EH (cell line): ENCODE data around the gene CEP112.

Source experiments
- DNase-seq: peaks from one replicate; pipeline ENCODE4 v3.0.0-alpha.2; 2015; ENCODE audit warnings: low read depth

The CEP112 gene

GRCh38 chr17:65782104-65782706 lies 409.7 kb downstream of the CEP112 start:
- DNase-seq, result peak; percentile 63

DNA sequence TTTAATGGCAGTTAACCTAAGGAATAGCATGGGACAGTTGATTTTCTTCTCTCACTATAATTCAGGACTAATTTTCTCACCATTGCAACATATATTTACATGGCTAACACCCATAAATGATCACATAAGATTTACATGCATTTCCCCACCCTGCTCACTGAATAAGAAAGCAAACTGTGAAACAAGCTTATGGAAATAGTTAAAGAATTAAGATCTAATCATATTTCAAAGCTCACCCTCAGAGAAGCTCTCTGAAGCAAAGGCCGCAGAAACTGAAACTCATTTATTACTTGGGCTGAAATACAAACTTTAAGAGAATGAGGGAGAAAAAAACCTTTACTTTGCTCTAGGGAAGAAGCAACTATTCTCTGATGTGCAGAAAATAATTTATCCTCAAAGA lies 411.8 kb downstream of the CEP112 start:
- no peak for DNase-seq

- DNase-seq, result no peak
Measured at GRCh38 chr17:65776890-65777289, 415.0 kb downstream of the CEP112 start.

DNA sequence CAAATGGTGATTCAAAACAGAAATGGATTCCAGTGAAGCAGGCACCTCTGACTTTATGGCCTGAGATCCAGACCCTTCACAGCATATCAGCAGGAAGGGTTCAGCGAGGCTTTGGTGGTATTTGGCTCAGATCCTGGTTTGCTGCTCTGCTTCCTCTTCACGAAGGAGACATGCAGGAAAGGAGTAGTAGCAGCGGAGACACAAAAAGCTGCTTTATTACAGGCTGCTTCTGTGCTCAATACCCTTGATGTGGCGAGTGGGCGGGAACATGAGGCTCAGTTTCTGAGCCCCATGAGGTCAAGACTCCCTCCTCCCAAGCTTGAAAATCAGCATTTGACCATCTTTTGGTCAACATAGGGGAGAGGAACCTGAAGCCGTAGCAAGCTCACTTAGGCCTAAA lies 417.1 kb downstream of the CEP112 start:
- DNase-seq, result no peak

GRCh38 chr17:65772989-65773388 lies 418.9 kb downstream of the CEP112 start:
- no peak for DNase-seq

GRCh38 chr17:65771704-65772103 lies 420.2 kb downstream of the CEP112 start:
- DNase-seq, result no peak

DNA sequence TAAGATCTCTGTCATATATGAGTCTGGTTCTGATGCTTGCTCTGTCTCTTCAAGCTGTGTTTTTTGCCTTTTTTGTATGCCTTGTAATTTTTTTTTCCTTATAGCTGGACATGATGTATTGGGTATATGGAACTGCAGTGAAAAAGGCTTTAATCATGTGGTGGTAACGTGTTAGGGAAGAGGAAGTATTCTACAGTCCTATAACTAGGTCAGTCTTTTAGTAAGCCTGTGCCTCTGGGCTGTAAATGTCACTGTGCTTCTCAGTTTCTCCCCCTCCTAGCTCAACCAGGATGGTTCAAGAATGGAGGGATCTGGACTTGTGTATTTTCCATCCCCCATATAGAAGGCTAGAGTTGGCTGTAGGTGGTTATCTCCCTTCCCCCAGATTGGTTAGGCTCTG lies 428.1 kb downstream of the CEP112 start:
- no peak for DNase-seq

DNA sequence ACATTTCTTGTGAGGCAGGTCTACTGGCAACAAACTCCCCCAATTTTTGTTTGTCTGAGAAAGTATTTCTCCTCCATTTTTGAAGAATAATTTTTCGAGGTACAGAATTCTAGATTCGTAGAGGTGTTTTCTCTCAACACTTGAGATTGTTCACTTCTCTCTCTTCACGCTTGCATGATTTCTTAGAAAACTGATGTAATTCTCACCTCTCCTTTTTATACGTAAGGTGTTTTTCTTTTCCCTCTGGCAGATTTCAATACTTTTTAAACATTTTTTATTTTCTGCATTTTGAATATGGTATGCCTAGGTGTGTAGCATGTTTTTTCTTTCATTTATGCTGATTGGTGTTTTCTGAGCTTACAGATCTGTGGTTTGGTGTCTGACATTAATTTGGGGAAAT lies 429.0 kb downstream of the CEP112 start:
- no peak for DNase-seq

DNA sequence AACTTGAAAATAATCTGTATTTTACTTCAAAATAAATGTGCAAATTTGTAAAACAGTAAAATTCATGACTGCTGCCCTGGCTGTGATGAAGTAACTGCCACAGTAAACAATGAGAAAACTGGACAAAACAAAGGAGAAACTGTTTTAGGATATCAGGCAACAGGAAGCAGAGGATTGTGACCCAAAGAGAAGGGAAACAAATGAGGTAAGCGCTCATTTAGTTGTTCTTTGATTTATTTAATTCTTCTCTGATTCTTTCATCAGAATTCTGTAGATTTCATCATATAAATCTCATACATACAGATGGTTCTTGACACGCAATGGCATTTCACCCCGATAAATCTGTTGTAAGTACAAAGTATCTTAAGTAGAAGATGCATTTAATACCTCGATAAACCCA lies 432.4 kb downstream of the CEP112 start:
- DNase-seq, result no peak

DNA sequence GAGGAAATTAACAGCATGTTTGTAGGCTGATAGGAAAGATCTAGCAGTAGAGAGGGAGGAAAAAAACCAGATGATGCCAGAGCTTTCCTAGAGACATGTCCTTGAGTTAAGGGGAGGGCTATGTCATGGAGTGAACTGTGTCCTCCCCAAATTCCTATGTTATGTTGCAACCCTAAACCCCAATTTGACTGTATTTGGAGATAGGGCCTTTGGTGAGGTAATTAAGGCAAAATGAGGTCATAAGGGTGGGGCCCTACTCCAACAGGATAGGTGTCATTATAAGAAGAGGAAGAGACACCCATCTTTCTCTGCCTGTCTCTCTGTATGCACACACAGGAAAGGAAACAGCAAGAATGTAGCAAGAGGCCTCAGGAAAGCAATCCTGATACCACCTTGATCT lies 435.2 kb downstream of the CEP112 start:
- DNase-seq, result peak; percentile 17

GRCh38 chr17:65755799-65756198 lies 436.1 kb downstream of the CEP112 start:
- DNase-seq, result peak; percentile 9

DNA sequence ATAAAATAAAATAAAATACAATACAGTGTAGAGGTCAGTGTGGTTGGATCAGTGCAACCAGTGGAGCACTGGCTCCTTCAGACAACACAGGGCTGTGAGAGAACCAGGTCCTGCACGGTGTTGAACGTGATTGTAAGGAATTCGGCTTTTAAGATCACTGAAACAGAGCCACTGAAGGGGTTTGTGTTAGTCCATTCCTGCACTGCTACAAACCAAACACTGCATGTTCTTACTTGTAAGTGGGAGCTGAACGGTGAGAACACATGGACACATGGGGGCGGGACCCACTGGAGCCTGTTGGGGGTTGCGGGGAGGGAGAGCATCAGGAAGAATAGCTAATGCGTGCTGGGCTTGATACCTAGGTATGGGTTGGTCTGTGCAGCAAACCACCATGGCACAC lies 437.3 kb downstream of the CEP112 start:
- DNase-seq, result no peak

DNA sequence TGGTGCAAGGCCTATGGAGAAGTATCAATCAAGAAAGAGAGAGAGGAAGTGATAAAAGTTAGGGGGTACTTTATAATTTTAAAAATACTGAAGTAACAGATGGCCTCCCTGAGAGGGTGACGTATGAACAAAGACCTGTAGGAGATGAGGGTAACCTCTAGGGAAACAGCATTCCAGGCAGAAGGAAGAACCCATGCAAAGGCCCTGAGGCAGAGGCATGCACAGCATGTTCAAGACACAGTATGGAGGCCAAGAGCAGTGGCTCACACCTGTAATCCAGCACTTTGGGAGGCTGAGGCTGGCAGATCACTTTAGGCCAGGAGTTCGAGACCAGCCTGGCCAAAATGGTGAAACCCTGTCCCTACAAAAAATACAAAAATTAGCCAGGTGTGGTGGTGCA lies 437.9 kb downstream of the CEP112 start:
- DNase-seq, result no peak

GRCh38 chr17:65753348-65753747 lies 438.6 kb downstream of the CEP112 start:
- no peak for DNase-seq

DNA sequence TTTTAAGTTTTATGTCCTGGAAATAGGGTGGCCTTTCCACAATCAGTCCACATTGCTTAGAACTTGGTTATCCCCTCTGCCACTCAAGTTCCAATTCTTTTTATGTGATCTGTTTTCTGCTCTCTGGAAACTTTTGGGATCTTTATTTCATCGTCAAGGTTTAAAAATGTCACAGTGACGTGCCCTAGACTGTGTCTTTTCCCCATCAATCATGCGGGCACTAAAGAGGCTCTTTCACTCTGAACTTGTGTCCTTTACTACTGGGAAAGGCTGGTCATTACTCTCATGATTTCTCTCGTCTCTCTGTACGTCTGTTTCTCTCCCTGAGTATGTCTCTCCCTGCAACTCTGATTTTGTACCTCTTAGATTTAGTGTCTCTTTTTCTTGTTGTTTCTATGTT lies 440.7 kb downstream of the CEP112 start:
- DNase-seq, result no peak

DNA sequence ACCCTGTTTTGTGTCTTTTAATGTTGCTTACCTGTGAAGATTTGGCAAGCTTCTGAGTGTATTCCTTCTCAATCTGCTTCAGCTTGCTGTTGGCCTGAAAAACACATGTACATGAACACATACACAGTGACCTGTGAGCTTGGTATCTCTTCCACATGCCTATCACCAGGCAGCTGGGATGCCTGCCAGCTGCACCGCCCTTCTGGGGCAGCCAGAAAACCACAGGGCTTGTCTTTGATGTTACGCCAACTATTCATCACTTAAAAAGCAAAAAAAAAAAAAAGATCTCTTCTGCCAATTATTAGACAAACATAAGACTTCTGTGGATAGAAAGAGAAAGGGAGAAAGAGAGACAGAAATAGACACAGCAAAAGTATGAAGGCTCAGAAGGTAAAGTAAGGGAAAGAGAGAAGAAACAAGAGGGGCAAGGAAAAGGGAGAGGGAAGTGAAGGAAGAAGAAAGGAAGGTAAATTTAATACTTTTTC lies 441.3 kb downstream of the CEP112 start:
- peak; percentile 91 for DNase-seq

DNA sequence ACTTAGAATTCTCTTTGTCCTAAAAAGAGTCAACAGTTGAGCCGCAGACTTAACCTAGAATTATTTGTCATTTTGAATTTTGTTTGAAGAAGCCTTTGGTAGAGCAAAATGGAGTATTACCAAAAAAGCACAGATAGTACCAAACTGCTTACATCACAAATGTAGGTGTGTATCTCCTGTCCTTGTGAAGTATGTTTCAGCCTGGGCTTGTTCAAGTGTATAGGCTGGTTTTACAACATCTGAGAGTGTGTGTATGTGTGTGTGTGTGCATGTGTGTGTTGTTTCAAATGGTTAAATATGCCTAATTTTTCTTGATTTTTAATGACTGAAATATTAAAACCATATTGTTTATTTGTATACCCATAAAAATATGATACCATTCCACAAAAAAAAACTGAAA lies 441.8 kb downstream of the CEP112 start:
- DNase-seq, result no peak

GRCh38 chr17:65749479-65749878 lies 442.5 kb downstream of the CEP112 start:
- DNase-seq, result peak; percentile 50

- DNase-seq, result no peak
Measured at GRCh38 chr17:65745241-65745640, 446.7 kb downstream of the CEP112 start.

GRCh38 chr17:65743308-65743655 lies 448.7 kb downstream of the CEP112 start:
- peak; percentile 48 for DNase-seq

DNA sequence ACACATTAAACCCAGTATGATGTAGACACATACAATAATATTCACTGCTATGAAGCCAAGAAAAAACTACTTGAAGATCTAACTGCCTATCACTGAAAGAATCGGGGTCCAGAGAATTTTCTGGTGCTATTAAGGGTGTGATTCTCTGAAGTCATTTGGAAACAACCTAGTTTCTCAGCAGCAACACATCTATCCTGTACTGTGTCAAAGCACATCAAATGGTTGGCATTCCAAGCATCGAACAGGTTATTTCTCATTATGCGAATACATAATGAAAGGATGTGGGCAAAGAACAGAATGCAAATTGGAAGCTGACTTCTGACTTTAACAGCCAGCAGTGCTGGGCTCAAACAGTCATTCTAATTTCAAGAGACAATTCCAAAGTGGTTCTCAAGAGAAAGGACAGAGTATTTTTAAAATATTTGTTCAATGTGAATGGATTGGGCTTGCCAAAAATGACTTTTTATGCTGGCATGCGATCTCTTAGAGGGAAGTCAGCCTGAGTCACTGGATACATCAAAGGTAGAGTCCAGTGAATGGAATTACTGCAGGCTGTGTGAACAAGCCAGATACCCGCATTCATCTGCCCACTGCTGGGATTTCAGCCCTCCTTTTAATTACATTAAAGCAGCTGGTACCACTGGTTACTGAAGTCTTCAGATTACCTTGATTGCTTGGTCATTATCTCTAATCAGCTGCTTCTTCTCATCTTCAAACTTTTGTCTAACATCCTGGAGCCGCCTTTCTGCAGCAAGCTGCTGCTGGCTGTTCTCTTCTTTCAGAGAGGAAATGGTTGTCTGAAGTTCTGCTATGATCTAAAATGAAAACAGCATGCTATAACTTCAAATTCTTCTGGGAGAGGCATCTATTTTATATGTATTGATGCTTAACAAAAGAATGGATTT lies 449.3 kb downstream of the CEP112 start:
- peak; percentile 92 for DNase-seq

- no peak for DNase-seq
Measured at GRCh38 chr17:65741710-65742109, 450.2 kb downstream of the CEP112 start.

- no peak for DNase-seq
Measured at GRCh38 chr17:65739034-65739433, 452.9 kb downstream of the CEP112 start.

GRCh38 chr17:65737451-65737850 lies 454.5 kb downstream of the CEP112 start:
- DNase-seq, result no peak
